Subcutaneous abdominal adipose tissue (tissue), 5 donors: ENCODE measurements around the gene THRB.
"Not testable (repeated sequence)": the region's sequence is repeated elsewhere in the genome, so short reads cannot be mapped to it uniquely, and the experiment has no call there.

ENCODE experiments used
- H3K27ac ChIP-seq: one replicate; pipeline ENCODE4 v1.7.0; 2013; ENCODE audit warnings: low read depth, mild to moderate bottlenecking, inconsistent platforms, low read length, moderate library complexity
- H3K27me3 ChIP-seq, 5 donors: one replicate each; pipeline ENCODE4 v1.7.0; 2013; ENCODE audit warnings: low read length in 5 of 5, inconsistent platforms in 1 of 5; ENCODE audit not compliant: control insufficient read depth in 5 of 5, insufficient read depth in 4 of 5
- H3K36me3 ChIP-seq, 5 donors: one replicate each; pipeline ENCODE4 v1.7.0; 2013; ENCODE audit warnings: low read length in 5 of 5; ENCODE audit not compliant: control insufficient read depth in 5 of 5, insufficient read depth in 5 of 5
- H3K4me1 ChIP-seq, 5 donors: one replicate each; pipeline ENCODE4 v1.7.0; 2013; ENCODE audit warnings: low read length in 5 of 5, mild to moderate bottlenecking in 3 of 5, moderate library complexity in 1 of 5; ENCODE audit not compliant: control insufficient read depth in 5 of 5, insufficient read depth in 5 of 5
- H3K4me3 ChIP-seq, 5 donors: one replicate each; pipeline ENCODE4 v1.7.0; 2013; ENCODE audit warnings: low read length in 5 of 5, low read depth in 1 of 5
- H3K9ac ChIP-seq, 5 donors: one replicate each; pipeline ENCODE4 v1.7.0; 2013; ENCODE audit warnings: low read length in 5 of 5, mild to moderate bottlenecking in 4 of 5, moderate library complexity in 3 of 5
- H3K9me3 ChIP-seq, 5 donors: one replicate each; pipeline ENCODE4 v1.7.0; 2013; ENCODE audit warnings: low read length in 5 of 5; ENCODE audit not compliant: control insufficient read depth in 5 of 5
- donor health status: healthy.
- donor health status: healthy.
- donor health status: healthy.
- donor health status: healthy.
- donor health status: healthy.

Gene THRB

DNA sequence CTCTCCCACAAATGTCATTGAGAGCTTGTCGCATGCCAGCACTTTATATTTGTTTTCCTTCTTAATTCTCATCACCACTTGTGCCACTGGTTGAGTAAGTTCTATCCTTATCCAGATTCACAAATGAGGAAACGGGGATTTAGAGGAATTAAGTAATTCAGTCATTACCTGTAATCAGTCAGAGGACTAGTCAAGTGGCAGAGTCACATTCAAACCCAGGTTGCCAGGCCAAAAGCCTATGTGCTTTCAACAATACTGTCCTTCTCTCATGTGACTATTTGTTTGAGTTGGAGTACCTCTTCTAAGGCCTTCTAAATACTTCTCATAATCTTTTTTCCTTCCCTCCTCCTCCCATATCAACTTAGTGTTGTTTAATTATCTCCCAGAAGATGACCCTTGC lies 76.9 kb downstream of the THRB start:
- H3K9ac ChIP-seq, result no peak overlapping the region
- peaks cover 0 to 12% (median 0%) of the 10 kb centered on the region in 5 donors for H3K4me1 ChIP-seq
- no peak overlapping the region for H3K4me3 ChIP-seq
- H3K27me3 ChIP-seq, result no peaks in the 10 kb centered on the region
- no peaks in the 10 kb centered on the region for H3K36me3 ChIP-seq
- no peak overlapping the region for H3K27ac ChIP-seq
- H3K9me3 ChIP-seq, result no peaks in the 10 kb centered on the region

DNA sequence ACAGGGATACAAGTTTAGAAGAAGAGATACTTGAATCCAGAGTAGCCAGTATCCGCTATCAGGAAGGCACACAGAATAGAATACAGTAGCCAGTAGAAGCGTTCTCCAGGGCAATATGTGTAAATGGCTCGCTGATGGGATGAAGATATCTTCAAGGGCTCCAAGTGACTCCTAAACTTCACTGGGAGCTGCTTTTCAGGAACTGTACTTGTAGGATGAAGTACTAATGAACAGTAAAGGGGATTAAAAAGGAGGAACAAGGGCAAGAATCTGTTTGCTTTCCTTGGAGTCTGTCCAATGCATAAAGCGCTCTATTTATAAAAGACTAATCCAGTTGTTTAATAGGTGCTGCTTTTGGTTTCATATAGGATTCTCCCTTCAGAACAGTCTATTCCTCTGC lies 78.4 kb downstream of the THRB start:
- Histone ChIP-seq H3K4me3 (no peak overlapping the region), H3K27me3 (no peaks in the 10 kb centered on the region), H3K36me3 (no peaks in the 10 kb centered on the region), H3K9ac (no peak overlapping the region), H3K27ac (no peak overlapping the region), H3K4me1 (peaks cover 0 to 12% (median 0%) of the 10 kb centered on the region in 5 donors), H3K9me3 (no peaks in the 10 kb centered on the region)

DNA sequence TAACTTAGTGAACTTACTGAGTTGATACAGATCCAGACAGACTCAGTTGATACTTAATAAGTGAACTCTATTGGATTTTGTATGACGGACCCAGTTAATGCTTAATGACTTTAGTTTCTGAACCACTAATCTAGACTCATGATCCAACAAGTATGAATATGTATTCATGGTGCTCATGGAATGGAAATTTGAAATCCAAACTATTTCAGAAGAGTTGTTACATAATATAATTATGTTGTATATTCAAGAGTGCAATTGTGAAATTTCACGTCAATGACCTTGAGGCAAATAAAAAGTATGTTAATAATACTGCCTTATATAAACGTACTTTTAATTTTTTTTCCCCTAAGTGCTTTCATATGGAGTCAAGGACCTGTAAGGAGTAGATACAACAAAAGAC lies 78.8 kb downstream of the THRB start:
- Histone ChIP-seq H3K4me3 (no peak overlapping the region), H3K27ac (no peak overlapping the region), H3K4me1 (peaks cover 0 to 12% (median 0%) of the 10 kb centered on the region in 5 donors), H3K9me3 (no peaks in the 10 kb centered on the region), H3K36me3 (no peaks in the 10 kb centered on the region), H3K27me3 (no peaks in the 10 kb centered on the region), H3K9ac (no peak overlapping the region)

DNA sequence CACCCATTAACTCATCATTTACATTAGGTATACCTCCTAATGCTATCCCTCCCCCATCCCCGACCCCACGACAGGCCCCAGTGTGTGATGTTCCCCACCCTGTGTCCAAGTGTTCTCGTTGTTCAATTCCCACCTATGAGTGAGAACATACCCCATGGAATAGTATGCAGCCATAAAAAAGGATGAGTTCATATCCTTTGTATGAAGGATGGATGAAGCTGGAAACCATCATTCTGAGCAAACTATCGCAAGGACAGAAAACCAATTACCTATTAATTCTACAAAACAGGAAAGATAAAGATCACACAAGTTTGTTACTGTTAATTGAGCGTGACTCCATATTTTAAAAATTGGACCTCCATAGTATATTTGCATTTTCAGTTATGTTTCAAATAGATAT lies 81.0 kb downstream of the THRB start:
- not testable (repeated sequence) for H3K4me3 ChIP-seq, H3K36me3 ChIP-seq, H3K4me1 ChIP-seq, H3K9me3 ChIP-seq, H3K9ac ChIP-seq, H3K27me3 ChIP-seq, H3K27ac ChIP-seq

DNA sequence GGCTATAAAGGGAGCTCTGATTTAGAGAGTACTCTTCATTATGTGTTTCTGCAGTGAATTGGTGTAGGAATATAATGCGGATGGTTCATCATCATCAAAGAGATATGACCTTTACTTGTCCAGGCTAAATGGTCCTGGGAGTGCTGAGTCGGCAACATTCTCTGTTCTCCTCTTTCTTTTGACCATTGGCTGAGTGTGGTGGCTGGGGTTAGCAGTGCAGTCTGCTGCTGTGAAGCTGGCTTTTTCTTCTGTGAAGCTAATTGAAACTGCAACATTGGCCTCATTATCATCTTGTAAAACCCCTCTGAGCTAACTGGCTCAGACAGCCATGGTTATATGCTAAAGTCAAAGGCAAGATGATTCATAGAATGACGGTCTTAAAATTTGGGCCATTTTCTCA lies 83.8 kb downstream of the THRB start:
- no peak overlapping the region for H3K4me3 ChIP-seq
- no peaks in the 10 kb centered on the region for H3K27me3 ChIP-seq
- peaks cover 0 to 3% (median 0%) of the 10 kb centered on the region in 5 donors for H3K4me1 ChIP-seq
- H3K9ac ChIP-seq, result no peak overlapping the region
- H3K9me3 ChIP-seq, result no peaks in the 10 kb centered on the region
- no peaks in the 10 kb centered on the region for H3K36me3 ChIP-seq
- H3K27ac ChIP-seq, result no peak overlapping the region

DNA sequence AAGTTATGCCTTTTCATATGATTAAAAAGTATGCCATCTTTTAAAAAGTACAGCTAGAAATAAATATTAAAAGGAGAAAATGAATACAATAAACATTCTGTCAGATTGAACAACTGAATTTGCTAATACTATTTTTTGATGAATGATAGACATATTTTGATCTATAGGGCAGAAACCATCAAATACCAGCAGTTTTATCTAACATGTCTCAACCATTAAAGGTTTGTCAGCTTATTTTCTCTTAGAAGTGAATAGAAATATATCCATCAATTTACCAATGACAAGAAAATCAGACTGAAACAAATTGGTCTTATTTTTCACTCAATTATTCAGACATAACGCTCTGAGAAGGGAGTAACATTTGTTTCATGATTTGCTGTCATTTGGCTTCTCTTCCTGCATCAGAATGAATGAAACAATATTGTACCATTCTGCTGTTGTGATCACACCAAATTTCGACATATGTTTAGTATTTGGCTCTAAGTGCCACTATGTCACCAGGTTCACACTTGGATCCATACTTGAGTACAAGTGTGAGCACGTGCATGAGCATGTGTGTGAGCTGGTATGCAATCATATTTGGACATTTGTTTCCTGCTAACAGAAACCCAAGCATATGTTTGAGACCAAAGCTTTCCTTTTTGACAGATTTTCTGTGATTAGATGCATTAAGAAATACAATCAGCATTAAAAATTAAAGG lies 86.5 kb downstream of the THRB start:
- no peak overlapping the region for H3K4me3 ChIP-seq
- H3K4me1 ChIP-seq, result peaks cover 0 to 3% (median 0%) of the 10 kb centered on the region in 5 donors
- H3K36me3 ChIP-seq, result no peaks in the 10 kb centered on the region
- H3K9me3 ChIP-seq, result no peaks in the 10 kb centered on the region
- no peak overlapping the region for H3K27ac ChIP-seq
- no peak overlapping the region for H3K9ac ChIP-seq
- H3K27me3 ChIP-seq, result no peaks in the 10 kb centered on the region

DNA sequence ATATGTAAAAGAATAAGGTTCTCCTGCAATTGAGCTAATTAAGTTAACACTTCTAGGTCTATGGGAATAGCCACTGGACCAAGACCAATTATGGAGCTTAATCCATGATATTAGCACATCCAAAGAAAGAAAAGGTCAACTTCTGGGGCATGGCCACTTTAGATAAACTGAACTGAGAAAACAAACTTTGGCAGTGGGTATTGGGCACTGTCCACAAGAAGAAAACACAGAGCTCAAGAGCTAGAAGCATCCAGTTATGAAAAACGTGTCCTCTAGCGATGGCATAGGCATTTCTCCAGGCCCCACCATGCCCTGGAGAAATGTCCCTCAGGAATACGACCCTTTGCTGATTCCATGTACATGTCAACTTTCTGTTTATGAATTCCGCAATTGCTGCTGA lies 87.8 kb downstream of the THRB start:
- Histone ChIP-seq H3K4me1 (peaks cover 0 to 3% (median 0%) of the 10 kb centered on the region in 5 donors), H3K9ac (no peak overlapping the region), H3K27me3 (no peaks in the 10 kb centered on the region), H3K36me3 (no peaks in the 10 kb centered on the region), H3K27ac (no peak overlapping the region), H3K9me3 (no peaks in the 10 kb centered on the region), H3K4me3 (no peak overlapping the region)

DNA sequence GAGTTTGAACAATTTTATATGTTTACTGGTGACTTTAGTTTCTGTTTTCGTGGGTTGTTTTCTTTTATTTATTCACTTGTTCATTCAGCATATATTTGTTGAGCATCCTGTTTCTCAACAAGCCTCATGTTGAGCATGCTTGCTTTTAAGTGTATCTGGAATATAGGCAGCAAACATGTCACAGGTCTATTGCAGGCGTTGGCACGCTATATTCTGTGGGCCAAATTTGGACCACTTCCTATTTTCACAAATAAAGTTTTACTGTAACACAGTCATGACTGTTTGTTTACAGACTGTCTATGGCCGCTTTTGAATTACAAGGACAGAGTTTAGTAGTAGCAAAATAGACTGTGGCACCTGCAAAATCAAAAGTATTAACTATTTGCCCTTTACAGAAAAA lies 89.6 kb downstream of the THRB start:
- H3K36me3 ChIP-seq, result no peaks in the 10 kb centered on the region

DNA sequence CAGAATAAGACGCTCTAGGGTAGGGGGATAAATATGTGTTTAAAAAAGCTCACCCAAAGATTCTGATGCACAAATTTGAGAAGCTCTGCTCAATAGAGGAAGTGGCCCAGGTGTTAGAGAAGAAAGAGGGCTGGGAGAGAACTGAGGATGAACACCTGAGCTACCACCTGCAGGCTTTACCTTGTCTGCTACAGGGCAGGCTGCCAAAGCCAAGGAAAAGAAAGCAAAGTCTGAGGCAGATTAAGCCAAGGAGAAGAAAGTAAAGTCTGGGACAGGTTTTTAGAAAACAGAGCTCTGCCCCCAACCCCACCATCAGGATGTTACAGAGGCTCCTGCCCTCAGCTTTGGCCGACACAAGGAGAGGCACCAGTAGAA lies 92.9 kb downstream of the THRB start:
- H3K36me3 ChIP-seq, result no peaks in the 10 kb centered on the region
- no peak overlapping the region for H3K9ac ChIP-seq
- no peak overlapping the region for H3K27ac ChIP-seq
- peaks cover 0 to 10% (median 3%) of the 10 kb centered on the region in 5 donors for H3K4me1 ChIP-seq
- H3K27me3 ChIP-seq, result no peaks in the 10 kb centered on the region
- no peaks in the 10 kb centered on the region for H3K9me3 ChIP-seq
- no peak overlapping the region for H3K4me3 ChIP-seq

More for the DNA sequence above, 89.6 kb downstream of the THRB start:
- H3K4me1 ChIP-seq, result peaks cover 0 to 10% (median 3%) of the 10 kb centered on the region in 5 donors
- H3K27ac ChIP-seq, result no peak overlapping the region
- no peaks in the 10 kb centered on the region for H3K9me3 ChIP-seq
- H3K4me3 ChIP-seq, result no peak overlapping the region
- no peaks in the 10 kb centered on the region for H3K27me3 ChIP-seq
- H3K9ac ChIP-seq, result no peak overlapping the region

DNA sequence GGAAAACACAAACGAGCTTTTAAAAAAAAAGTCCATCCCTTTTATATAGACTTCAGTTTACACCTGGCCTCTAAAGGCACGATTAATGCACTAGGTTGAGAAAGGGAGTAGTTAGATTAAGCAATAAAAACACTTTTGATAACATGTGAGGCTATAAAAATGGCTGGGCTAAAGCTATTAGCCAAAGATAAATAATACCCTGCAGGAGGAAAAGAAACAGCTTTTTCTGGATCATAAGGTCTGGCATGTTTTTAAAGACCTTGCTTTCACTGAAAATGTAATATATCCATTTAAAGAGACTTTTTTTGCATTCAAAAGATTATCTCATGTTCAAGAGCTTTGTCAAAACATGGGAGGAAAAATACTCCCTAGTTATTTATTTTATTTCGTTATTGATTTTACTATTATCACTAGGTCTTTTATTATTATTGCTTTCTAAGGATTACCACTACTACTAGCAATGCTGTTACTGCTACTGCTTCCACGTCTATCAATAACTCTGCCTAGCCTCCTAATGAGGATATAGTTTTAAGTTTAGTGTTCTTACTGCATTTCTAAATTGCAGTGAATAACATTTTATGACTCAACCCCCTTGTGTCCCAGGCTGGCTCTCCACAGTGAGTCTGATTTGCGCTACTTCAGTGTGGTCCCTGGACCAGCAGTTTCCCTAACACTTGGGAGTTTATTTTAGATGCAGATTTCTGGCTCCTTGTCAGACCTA lies 93.4 kb downstream of the THRB start:
- Histone ChIP-seq H3K9me3 (no peaks in the 10 kb centered on the region), H3K4me1 (peaks cover 0 to 10% (median 3%) of the 10 kb centered on the region in 5 donors), H3K27ac (no peak overlapping the region), H3K36me3 (no peaks in the 10 kb centered on the region), H3K27me3 (no peaks in the 10 kb centered on the region), H3K9ac (no peak overlapping the region), H3K4me3 (no peak overlapping the region)
